DMS153 treated with DMSO at 0.1 percent for 48 hours (cell line): ENCODE measurements around the gene TEX14.

ENCODE experiments used
- DNase-seq: peaks from one replicate; lab custom pipeline; 2025; ENCODE audit not compliant: unreplicated experiment; lab: John Stamatoyannopoulos, UW

The TEX14 gene, protein sequence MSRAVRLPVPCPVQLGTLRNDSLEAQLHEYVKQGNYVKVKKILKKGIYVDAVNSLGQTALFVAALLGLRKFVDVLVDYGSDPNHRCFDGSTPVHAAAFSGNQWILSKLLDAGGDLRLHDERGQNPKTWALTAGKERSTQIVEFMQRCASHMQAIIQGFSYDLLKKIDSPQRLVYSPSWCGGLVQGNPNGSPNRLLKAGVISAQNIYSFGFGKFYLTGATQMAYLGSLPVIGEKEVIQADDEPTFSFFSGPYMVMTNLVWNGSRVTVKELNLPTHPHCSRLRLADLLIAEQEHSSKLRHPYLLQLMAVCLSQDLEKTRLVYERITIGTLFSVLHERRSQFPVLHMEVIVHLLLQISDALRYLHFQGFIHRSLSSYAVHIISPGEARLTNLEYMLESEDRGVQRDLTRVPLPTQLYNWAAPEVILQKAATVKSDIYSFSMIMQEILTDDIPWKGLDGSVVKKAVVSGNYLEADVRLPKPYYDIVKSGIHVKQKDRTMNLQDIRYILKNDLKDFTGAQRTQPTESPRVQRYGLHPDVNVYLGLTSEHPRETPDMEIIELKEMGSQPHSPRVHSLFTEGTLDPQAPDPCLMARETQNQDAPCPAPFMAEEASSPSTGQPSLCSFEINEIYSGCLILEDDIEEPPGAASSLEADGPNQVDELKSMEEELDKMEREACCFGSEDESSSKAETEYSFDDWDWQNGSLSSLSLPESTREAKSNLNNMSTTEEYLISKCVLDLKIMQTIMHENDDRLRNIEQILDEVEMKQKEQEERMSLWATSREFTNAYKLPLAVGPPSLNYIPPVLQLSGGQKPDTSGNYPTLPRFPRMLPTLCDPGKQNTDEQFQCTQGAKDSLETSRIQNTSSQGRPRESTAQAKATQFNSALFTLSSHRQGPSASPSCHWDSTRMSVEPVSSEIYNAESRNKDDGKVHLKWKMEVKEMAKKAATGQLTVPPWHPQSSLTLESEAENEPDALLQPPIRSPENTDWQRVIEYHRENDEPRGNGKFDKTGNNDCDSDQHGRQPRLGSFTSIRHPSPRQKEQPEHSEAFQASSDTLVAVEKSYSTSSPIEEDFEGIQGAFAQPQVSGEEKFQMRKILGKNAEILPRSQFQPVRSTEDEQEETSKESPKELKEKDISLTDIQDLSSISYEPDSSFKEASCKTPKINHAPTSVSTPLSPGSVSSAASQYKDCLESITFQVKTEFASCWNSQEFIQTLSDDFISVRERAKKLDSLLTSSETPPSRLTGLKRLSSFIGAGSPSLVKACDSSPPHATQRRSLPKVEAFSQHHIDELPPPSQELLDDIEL (N-terminal part only)

DNA sequence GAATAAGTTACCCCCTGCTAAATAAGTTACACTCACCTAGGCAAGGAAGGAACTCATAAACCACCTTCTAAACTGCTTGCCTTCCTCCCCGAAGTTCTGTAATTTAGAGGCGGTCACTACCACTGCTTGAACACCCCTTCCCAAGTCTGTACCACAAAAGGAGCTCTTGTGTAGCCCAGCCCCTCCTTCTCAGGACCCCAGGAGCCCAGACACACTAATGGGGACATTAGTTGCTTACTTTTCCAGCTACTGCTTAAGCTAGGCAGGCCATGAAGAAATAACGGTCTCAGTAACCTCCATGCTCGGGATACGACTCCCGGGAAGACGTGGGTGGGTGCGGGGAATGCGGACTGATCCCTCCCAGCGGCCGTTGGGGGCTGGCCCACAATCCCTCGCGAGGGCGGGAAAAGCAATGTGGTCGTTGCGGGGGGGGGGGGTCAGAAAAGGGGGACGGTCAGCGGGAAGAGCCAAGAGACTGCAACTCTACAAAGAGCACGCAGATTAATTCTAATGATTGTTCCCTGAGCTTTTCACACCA, at the start of gene TEX14:
TSS of gene TEX14 (minus strand) at position 345 of the 538 bp plus-strand sequence. CDS start 40,044 bp downstream, outside the sequence.
- DNase-seq: no peak

DNA sequence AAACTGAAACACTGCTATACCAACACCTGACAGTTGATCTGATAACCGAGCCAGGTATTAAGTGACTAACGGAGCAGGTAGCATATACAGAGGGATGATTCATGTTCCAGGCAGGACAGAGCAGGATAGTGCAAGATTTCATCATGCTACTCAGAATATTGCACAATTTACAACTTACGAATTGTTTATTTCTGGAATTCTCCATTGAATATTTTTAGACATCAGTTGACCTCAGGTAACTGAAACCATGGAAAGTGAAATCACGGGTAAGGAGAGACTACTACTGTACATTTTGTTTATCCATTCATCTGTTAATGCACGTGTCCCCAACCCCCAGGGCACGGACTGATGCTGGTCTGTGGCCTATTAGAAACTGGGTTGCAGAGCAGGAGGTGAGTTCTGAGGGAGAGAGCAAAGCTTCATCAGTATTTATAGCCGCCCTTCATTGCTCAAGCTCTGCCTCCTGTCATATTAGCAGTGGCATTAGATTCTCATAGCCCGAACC, 49.3 kb upstream of the TEX14 start:
- DNase-seq: no peak

DNA sequence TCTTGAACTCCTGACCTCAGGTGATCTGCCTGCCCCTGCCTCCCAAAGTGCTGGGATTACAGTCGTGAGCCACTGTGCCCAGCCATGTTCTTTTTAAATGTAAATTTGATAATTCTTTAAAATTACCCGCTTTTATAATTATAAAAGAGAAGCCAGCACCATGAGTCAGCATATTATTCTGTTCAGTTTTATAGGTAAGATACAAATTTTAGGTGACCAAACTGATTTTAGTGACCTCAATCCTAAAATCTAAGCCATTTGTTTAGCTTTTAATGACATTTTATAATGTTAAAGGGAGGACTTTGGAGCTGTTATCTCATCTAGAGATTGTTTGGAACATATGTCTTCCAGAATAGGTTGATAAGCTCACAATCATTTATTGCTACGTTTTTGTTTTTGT, 43.0 kb upstream of the TEX14 start:
- DNase-seq: no peak

DNA sequence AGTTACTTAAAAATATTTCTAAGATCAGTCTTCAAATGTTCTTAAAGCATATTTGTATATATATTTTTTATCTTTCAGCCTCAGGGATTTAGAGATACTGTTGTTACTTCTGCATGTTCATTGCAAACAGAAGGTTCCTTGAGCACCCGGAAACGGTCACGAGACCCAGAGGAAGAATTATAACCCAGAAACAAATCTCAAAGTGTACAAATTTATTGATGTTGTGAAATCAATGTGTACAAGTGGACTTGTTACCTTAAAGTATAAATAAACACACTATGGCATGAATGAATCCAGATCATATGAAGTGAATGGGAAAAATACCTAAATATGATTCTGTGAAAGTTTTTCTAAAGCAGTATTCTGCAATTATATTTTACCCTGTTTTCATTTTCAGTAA, 42.2 kb upstream of the TEX14 start:
- no peak for DNase-seq

DNA sequence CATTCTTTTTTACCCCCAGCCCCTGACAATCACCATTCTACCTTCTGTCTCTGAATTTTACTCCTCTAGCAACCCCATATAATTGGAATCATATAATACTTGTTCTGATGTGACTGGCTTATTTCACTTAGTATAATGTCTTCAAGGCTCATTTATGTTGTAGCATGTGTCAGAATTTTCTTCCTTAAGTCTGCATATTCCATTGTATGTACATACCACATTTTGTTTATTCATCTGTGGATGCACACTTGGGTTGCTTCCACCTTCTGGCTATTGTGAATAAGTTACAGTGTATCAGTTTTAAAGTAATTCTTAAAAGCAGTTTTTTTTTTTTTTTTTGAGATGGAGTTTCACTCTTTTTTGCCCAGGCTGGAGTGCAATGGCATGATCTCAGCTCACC, 39.1 kb upstream of the TEX14 start:
- DNase-seq: no peak

DNA sequence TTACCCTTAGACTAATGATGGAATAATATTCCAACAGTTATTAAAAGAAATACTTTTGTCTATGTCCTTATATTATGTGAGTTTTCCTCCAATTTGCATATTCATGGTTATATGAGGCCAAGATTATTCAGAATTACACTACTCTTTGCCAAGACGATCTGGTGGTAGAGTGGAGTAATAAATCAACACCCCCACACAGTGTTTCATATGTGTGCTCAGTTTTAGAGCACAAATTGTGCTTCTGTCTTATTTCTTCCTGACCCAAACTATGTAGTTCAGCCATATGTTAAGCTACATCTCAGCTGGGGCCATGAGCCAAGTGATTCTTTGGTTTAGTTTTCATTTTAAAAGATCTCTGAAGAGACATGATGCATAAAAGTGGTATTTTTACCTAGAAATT, 37.0 kb upstream of the TEX14 start:
- DNase-seq: no peak

DNA sequence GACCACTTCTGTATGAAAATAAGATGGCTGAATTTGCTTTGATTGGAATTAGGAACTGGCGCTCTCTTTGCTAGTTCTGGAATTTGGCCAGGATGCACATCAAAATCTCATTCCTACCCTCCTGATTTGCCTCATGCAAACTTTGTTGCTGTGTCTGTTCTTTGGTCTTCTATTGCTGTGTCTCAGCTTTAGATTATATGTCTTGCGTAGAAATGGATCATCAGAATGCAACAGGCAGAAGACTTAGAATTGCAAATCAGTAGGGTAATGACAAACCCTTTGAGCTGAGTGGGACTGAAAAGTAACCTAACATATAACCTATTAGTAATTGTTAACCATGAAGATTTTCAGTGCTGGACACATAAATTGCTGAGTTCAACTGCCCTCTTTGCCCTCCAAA, 30.9 kb upstream of the TEX14 start:
- DNase-seq: no peak

DNA sequence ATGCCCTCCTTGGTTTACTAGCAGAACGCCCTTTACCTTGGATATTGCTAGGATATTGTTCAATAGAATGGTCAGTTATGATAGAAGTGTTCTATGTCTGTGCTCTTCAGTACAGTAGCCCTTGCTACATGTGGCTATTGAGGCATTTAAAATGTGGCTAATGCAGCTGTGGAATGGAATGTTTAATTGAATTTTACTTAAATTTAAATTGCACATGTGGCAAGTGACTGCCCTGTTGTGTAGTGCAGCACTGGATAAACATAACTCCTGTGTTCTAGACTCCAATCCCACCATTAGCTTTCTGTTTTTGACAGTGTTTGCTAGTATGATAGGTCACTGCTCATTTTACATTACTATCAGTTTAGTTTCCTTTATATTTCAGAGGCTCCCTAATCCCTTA, 30.4 kb upstream of the TEX14 start:
- no peak for DNase-seq

DNA sequence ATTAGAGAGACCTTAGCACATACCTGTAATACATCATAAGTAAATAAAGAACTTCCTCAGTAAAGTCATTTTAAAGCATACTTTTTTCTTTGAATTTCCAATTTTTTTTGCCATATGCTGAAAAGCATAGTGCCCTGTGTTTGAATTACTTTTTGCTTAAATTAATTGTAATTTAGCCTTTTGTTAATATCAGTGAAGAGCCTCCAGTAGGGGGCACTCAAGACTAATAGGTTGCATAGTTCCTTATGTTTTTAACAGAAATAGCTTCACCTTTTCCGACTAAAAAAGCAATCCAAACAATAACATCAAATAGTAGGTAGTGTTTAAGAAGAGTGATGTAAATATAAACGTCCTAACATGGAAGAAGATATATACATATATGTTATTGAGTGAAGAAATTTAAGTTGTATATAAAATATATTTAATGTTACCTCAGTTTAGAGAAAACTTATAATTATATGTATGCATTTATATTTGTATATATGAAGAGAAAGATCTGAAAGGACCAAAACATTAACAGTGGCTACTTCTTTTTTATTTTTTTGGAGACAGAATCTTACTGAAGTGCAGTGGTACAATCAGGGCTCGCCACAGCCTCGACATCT, 19.2 kb upstream of the TEX14 start:
- DNase-seq: peak; percentile 22

DNA sequence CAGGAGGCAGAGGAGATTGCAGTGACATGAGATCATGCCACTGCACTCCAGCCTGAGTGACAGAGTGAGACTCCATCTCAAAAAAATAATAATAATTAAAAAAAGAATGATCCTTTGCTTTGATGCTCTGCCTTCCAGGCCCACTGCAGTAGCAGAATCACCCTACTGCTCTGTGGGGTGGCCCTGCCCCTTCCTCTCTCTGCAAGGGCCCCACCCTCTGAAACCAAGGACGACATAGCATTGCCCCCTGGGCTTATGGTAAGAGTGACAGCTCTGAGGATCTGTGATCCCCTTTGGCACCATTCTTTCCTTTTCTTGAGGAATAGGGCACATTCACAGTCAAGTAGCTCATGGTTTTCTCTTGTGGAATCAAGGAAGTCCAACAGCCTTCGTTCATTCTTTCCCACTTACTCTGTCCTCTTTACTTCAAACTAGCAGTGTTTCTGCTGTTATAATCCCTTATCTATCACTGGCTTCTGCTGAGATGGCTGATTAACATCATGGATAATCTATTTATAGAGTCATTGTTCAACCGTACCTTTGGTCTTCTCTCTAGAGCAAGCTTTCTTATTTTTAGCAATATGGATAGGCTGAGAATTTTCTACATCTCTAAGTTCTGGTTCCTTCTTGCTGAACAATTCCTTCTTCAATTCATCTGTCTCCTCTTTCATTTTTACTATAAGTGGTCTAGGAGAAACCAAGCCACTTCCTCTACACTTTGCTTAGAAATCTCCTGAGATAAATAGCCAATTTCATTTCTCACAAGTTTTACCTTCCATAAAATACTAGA, 14.7 kb upstream of the TEX14 start:
- DNase-seq: no peak

DNA sequence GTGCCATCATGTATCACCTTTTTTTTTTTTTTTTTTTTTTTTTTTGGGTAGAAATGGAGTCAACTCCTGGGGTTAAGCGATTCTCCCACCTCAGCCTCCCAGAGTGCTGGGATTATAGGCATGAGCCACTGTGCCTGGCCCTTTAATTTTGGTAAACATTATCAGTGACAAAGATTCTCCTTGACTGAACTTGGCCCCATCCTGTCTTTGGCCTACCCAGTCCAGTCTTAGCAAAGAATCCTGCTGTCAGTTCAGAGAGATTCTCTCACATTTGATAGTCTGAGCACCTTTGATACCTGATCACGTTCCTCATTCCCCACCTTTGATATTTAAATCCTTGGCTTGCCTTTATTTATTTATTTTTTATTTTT, 12.1 kb upstream of the TEX14 start:
- no peak for DNase-seq

DNA sequence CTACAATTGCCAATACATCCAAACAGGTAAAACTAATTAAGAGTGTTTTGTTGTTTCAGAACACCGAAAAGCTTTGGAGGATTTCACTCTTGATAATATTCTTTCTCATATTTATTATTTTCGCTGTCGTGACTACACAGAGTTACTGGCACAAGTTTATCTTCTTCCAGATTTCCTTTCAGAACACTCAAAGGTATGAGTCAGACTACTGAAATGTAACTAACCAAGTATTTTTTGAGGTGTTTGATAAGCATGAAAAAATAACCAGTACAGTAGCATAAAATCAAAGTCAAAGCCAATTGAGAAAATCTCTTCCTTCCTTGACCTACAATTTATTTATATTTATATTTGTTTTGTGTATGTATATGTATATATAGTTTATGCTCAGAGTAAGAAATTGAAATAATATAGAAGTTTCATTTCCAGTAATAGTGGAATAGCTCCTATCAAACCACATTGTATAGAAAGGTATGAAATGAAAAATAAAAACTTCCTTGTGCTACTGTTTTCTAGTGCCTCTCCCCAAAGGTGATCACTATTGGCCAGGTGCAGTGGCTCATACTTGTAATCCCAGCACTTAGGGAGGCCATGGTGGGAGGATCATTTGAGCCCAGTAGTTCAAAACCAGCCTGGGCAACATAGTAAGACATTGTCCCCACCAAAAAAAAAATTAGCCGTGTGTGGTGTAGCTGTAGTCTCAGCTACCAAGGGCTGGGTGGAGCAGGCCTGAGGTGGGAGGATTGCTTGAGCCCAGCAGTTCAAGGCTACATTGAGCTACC, 11.5 kb upstream of the TEX14 start:
- DNase-seq: no peak

DNA sequence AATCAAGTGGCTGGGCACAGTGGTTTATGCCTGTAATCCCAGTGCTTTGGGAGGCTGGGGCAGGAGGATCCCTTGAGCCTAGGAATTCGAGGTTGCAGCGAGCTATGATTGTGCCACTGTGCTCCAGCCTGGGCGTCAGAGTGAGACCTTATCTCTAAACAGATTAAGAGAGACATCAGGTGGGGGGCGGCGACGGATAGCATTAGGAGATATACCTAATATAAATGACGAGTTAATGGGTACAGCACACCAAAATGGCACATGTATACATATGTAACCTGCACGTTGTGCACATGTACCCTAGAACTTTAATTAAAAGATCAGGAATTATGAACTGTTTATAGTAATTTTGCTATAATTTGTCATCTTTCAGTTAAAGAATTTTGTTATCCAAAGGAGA, 10.9 kb upstream of the TEX14 start:
- no peak for DNase-seq

DNA sequence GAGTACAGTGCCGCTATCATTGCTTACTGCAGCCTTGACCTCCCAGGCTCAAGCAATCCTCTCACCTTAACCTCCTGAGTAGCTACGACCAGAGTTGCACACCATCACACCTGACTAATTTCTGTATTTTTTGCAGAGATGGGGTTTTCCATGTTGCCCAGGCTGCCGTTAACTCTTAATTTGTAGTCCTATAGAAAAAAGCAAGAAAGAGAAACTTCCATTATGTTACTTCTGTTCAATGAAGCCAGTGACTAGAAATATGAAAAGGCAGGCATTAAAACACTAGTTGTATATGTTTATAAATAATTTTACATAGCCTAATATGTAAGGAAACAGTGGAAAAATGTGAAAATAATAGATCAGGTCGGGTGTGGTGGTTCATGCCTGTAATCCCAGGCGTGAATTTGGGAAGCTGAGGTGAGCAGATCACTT, 10.2 kb upstream of the TEX14 start:
- no peak for DNase-seq

DNA sequence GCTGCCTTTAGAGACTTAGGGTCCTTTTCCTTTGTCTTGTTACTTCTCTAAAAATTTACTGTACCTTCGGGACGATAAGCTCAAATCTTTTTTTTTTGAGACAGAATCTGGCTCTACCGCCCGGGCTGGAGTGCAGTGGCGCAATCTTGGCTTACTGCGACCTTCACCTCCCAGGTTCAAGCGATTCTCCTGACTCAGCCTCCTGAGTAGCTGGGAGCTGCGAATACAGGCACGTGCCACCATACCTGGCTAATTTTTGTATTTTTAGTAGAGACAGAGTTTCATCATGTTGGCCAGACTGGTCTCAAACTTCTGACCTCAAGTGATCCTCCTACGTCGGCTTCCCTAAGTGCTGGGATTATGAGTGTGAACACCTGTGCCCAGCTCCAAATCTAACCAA, 7.9 kb upstream of the TEX14 start:
- no peak for DNase-seq

DNA sequence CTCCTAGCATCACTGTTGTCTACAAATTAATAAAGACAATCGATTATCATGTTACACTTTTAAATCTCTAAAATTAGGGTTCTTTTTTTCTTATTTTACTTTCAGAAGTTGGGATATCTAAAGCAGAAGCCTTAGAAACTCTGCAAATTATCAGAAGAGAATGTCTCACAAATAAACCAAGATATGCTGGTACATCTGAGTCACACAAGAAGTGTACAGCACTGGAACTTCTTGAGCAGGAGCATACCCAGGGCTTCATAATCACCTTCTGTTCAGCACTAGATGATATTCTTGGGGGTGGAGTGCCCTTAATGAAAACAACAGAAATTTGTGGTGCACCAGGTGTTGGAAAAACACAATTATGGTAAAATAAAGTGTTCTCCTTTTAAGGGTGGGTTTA, 3.0 kb upstream of the TEX14 start:
- no peak for DNase-seq

DNA sequence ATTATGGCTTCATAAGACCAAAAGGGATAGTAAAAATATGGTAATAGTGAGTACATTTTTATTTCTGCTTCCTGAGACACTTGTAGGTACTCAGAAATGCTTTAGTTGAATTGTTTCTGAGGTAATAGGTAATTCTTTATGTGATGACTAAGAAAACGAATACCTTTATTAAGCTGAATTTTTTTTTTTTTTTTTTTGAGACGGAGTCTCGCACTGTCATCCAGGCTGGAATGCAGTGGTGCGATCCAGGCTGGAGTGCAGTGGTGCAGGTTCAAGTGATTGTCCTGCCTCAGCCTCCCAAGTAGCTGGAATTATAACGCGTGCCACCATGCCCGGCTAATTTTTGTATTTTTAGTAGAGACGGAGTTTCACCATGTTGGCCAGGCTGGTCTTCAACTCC, 2.5 kb upstream of the TEX14 start:
- no peak for DNase-seq

DNA sequence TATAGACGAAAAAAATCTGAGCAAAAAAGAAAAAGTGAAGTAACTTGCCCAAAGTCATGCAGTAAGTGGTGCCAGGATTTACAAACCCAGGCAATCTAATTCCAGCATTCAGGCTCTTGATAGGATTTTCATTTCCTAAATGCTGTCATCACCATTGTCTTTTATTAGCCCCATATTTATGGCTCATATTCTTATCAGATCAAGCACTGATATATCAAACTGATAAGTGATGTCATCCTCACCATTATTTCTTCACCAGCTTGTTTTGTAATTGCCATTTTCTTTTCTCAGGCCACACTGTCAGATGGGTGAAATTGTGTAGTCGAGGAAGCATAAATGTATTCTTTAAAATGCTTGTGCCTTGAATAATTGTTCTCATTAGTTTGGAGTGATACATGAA, 1.9 kb upstream of the TEX14 start:
- DNase-seq: no peak

DNA sequence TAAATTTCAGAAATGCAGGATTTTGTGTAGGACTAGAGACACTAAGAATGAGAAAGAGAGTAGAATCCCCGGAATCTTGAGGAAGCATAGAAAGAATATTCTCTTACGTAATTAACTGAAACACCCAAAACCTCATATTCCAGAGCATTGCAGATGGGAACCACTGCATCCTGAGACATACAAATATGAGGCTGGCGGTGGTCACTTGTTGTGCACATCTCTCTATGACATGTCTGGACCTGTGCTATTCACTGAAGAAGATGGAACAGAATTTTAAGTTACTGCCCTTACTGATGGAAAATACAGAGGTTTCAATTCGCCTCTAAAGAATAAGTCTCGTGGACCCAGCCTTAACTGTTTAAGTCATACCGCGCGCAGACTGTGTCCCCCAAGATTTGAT, 1.4 kb upstream of the TEX14 start:
- DNase-seq: no peak
